ENCODE measurements around the gene CYP2C18.
"Not testable (repeated sequence)": the region's sequence is repeated elsewhere in the genome, so short reads cannot be mapped to it uniquely, and the experiment has no call there.

The CYP2C18 gene

DNA sequence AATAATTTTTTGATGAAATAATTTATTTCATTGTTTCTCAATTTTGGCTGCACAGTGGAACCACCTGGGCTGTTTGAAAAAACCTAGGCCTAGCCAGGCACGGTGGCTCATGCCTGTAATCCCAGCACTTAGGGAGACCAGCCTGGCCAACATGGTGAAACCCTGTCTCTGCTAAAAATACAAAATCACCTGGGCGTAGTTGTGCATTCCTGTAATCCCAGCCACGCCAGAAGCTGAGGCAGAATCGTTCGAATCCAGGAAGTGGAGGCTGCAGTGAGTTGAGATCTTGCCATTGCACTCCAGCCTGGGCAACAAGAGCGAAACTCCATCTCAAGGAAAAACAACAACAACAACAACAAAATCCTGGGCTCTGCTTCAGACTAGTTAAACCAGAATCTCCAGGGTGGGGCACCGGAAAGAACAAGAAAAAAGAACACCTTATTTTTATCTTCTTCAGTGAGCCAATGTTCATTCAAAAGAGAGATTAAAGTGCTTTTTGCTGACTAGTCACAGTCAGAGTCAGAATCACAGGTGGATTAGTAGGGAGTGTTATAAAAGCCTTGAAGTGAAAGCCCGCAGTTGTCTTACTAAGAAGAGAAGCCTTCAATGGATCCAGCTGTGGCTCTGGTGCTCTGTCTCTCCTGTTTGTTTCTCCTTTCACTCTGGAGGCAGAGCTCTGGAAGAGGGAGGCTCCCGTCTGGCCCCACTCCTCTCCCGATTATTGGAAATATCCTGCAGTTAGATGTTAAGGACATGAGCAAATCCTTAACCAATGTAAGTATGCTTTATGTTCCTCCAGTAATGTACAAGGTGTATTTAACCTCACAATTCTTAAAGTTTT is at the start of gene CYP2C18:
Gene CYP2C18 (plus strand): TSS at position 516 of the 841 bp plus-strand sequence. CDS start 91 bp downstream, at position 607.
- no peak for DNase-seq

DNA sequence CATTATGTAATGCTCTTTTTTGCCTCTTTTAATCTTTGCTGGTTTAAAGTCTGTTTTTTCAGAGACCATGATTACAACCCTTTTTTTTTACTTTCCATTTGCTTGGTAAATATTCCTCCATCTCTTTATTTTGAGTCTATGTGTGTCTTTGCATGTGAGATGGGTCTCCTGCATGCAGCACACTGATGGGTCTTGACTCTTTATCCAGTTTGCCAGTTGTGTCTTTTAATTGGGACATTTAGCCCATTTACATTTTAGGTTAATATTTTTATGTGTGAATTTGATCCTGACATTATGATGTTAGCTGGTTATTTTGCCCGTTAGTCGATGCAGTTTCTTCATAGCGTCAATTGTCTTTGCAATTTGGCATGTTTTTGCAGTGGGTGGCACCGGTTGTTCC is 45.4 kb upstream of the CYP2C18 start:
- not testable (repeated sequence) for DNase-seq

DNA sequence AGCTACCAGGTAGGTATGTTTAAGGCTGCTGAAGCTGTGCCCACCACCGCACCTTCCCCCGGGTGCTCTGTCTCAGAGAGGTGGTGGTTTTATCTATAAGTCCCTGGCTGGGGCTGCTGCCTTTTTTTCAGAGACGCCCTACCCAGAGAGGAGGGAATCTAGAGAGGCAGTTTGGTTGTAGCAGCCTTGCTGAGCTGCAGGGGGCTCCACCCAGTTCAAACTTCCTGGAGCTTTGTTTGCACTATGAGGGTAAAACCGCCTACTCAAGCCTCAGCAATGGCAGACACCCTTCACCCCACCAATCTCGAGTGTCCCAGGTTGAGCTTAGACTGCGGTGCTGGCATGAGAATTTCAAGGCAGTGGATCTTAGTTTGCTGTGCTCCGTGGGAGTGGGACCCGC is 43.6 kb upstream of the CYP2C18 start:
- DNase-seq: no peak

DNA sequence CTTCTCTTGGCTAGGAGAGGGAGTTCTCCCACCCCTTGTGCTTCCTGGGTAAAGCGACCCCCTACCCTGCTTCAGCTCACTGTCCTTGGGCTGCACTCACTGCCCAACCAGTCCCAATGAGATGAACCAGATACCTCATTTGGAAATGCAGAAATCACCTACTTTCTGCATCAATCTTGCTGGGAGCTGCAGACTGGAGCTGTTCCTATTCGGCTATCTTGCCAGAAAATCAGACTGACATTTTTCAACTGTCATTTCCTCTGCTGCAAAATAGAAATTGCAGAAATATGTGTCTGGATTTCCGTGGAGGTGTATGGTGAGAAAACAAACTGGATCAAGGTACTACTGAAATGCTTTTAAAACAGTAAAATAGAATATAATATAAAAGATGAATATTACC is 43.0 kb upstream of the CYP2C18 start:
- no peak for DNase-seq

DNA sequence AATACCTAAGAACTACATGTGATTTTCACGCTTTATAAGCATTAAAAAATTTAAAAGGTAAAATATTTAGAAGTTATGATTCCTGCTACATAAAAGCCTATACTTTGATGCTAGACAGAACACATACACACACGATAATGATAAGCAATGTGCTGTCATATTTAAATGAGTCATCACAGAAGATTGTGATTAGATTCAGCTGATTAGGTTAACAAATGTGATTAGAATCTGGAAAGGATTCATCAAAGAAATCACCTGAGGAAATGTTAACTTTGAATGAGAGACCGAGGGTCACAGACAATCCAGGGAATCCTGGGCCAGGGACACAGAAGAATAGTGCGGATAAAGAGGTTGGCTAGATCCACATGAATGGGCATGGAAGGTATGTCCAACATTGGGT is 42.0 kb upstream of the CYP2C18 start:
- no peak for DNase-seq

DNA sequence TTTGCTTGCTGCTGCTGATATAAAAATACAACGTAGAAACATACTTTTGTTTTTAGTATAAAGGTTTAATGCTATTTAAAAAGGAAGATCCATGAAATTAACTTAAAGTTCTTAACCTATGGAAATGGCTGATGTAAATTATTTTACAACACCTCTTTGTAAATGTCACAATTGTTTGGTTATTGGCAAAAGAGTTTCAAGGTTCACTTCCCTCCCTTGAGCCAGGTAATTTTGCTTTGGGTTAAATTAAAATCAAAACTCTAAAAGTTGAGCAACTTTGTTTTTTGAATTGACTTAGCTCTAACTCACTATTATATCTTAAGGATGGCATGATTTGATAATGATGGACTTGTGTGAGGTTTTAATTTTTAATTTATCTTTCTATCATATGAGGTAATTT is 39.2 kb upstream of the CYP2C18 start:
- DNase-seq: no peak

DNA sequence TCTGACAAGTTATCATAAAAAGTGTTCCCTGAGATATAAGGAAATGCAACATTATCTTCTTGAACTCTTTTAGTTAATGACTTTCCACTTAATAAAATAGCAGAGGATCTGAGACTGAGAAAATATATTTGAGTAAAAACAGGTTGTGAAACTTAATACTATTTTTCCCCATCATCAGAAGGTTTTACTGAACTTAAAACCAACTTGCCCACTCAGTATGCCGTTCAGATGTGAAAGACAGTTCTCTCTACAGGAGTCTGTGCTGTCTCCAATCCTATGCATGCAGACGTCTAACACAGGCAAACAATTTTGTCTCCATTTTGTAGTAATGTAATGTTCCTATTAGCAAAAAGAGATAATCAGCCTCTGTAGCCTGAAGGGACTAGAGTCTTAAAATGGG is 38.2 kb upstream of the CYP2C18 start:
- DNase-seq: no peak

DNA sequence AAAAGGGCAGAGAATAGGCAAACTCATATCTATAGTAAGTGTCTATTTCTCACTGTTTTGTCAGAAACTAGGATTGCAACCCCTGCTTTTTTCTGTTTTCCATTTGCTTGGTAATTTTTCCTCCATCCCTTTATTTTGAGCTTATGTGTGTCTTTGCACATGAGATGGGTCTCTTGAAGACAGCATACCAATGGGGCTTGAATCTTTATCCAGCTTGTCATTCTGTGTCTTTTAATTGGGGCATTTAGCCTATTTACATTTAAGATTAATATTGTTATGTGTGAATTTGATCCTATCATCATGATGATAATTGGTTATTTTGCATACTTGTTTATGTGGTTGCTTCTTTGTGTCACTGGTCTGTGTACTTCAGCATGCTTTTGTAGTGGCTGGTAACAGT is 28.3 kb upstream of the CYP2C18 start:
- DNase-seq: not testable (repeated sequence)

DNA sequence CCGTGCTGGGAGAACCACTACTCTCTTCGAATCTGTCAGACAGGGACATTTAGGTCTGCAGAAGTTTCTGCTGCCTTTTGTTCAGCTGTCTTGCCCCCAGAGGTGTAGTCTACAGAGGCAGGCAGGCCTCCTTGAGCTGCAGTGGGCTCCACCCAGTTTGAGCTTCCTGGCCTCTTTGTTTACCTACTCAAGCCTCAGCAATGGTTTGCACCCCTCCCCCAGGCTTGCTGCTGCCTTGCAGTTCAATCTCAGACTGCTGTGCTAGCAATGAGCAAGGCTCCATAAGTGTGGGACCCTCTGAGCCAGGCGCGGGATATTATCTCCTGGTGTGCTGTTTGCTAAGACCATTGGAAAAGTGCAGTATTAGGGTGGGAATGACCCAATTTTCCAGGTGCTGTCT is 20.5 kb upstream of the CYP2C18 start:
- not testable (repeated sequence) for DNase-seq

DNA sequence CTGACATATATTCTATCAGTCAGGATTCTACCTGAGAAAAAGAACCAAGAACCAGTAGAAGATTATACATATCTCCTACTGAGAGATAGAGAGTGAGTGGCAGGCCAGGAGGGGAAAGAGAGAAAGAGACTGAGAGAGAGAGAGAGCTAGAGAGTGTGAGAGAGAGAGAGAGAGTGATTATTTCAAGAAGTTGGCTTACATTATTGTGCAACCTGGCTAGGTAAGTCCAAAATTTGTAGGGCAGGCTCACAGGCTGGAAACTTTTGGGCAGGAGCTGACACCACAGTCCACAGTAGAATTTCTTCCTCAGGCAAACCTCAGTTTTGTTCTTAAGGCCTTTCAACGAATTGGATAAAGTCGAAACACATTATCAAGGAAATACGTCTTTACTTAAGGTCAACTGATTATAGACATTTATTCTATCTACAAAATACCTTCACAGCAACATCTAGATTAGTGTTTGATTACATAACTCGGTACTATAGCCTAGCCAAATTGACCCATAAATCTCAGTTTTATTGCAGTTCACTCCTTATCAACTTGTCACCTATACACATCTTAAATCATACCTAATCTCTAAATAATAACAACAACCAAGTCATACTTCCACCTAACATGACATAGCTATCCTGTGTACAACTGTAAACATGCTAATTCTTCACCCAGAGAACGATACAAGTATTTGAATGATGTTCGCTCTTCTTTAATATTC is 17.0 kb upstream of the CYP2C18 start:
- no peak for DNase-seq

DNA sequence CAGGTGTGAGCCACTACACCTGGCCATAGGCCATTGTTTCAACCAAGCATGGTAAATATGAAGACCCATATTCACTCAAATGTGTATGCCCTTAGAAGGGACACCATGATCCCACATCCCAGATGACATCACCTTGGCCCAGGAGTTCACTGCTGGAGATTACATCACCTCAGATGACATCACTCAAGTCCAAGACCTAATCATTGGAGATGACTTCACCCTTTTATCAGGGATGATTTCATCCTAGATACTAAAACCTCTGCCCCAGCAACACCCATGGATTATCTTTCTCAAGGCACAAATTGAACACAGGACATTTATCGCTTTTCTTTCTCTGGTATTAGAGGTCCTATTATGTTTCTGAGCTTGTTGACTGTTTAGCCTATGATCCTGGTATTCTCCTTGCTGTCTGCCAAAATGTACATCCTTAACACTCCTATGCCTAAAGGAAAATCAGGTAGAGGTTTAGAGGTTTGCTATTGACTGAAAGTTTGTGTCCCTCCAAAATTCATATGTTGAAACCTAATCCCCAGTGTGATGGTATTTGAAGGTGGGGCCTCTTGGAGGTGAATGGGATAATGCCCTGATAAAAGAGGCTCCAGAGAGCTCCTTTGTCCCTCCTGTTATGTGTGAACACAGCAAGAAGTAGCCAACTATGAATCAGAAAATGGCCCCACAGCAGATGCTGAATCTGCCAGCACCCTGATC is 9.8 kb upstream of the CYP2C18 start:
- no peak for DNase-seq

DNA sequence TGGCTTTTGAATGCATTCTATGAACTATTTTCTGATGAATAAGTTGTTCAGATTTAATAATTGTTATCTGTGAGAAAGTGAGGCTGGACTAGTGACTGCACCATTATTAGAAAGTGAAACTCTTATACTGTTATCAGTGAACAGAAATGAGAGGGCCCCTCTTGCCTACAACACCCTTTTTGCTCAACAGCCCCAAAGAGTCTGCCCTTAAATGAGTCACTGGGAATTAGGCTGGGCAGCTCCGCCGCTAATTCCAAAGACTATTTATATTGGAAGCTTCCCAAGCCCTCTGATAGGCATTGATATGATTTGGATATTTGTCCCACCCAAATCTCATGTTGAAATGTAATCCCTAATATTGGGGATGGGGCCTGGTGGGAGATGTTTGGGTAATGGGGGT is 7.0 kb upstream of the CYP2C18 start:
- no peak for DNase-seq

DNA sequence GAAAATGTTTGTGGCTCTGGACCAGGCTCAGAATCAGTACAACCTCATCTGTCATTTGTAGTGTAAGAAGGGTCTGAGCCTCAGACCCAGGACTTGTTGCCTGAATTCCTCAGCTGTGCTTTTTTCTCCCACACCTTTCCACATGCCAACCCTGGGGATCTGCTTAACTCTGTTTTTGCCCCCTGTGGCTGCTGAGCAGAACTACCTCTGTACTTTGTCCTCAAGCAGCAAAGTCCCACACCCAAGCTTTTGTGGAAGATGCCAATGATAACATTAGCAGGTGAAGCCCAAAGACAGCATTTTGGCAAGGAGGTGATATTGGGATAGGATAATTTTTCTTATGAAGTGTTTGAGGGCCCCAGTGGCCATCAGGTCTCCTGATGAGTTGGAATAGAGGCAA is 5.8 kb upstream of the CYP2C18 start:
- no peak for DNase-seq

DNA sequence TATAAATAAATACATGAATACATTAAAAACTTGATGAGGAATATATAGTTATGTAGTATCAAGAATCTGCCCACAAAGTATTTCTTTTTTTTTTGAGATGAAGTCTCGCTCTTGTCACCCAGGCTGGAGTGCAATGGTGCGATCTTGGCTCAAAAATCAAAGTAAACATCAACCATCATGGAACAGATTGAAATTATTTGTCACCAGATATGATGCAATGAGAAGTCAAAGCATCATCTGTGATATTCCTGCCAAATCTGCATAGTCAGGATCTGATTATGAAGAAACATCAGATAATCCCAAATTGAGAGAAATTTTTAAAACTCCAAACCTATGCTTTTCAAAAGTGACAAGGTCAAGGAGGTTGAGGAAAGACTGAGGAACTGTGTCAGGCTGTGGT is 5.1 kb upstream of the CYP2C18 start:
- DNase-seq: no peak

DNA sequence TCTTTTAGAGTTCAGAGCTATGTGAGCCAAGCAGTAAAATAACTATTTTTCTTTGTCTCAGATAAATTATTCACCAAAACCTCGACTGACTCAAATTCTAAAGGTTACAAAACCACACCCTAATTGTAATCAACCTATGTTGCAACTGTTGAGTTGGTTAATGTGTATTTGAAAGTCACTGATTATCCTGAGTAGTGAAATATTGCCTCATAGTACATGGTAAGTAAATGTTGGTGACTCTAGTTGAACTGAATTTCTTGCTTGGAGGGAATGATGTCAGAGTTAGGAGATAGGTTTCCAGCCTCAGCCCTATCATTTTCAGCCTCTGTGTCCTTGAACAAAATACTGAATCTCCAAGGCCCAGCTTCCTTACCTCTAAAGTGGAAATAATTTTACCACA is 3.0 kb upstream of the CYP2C18 start:
- no peak for DNase-seq

DNA sequence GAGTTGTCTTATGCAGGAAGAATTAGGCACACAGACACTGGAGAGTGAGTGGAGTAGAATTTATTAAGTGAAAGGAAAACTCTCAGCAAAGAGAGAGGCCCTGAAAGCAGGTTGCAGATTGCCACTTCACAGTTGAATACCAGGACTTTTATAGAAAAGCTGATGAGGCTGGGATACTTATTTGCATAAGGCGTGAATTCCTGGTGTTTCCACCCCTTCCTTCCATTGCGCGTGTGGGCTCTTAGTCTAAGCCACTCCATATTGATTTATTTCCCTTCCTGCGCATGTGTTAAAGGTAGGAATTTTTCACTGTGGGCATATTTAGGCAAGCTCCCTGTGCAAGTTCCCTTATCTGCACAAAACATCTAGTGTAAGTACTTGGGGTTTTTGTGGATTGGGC is 893 bp upstream of the CYP2C18 start:
- peak in 2 of 3 experiments; percentile 29 to 51 for DNase-seq

DNA sequence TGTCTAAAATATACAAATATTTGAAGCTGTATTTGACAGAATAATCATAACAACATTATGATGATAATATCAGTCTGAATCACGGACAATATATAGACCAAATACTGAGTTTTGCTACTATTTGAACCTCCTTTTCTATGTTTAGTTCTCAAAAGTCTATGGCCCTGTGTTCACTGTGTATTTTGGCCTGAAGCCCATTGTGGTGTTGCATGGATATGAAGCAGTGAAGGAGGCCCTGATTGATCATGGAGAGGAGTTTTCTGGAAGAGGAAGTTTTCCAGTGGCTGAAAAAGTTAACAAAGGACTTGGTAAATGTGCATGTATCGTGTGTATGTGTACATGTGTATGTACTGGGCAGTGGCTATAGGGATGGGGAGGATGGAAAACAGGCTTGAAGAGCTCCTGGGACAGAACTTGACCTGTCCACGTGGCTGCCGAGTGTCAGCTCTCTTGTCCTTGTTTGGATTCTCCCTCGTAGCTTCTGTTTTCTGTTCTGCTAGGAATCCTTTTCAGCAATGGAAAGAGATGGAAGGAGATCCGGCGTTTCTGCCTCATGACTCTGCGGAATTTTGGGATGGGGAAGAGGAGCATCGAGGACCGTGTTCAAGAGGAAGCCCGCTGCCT is 4.2 kb downstream of the CYP2C18 start:
- DNase-seq: no peak

DNA sequence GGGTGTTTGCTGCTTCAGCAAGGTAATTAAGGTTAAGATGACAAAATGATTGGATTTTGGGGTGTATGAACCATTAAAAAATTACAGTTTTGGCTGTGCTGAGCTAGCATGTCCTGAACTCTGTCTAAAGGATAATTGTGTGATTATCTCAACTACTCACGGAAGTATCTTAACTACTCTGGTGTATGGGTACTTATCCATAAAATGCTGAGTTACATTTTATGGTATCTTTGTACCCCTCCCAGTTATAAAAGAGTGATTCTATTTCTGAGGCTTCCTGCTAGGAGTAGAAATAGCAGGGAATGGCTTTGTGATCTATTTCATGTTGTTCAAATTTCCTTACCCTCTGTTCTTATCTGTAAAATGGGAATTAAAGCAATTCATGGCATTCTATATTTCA is 22.6 kb downstream of the CYP2C18 start:
- no peak for DNase-seq

DNA sequence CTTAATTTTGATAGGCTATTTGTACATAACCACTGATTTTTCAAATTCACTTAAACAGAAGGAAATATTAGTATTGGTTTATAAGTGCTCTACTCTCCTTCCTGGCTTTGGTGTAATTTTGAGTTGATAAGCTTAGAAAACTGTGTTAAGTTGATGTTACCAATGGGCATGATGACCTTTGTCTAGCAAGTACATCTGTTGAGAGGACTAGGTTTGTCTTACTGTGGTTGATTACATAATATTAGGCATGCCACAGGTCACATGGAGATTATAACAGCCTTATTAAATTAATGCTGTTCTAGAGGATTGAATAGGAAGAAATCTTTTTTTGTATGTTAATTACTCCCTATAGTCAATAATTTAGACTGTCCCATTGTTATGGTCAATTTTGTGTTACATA is 27.0 kb downstream of the CYP2C18 start:
- DNase-seq: no peak

DNA sequence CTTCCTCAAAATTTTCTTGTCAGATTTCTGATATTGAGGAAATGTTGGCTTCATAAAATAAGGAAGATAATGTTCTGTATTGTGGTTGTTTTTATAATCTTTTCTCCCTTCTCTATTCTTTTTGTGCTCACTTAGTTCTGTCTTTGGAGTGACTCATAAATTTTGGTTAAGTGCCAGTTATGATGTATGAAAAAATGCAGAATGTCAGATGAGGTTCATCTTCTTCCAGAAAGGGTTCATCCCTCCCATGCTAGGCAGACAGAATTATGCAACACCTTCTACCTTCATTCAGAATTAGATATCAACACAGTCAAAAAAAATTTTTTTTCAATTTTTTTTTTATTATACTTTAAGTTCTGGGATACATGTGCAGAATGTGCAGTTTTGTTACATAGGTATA is 42.3 kb downstream of the CYP2C18 start:
- DNase-seq: no peak

DNA sequence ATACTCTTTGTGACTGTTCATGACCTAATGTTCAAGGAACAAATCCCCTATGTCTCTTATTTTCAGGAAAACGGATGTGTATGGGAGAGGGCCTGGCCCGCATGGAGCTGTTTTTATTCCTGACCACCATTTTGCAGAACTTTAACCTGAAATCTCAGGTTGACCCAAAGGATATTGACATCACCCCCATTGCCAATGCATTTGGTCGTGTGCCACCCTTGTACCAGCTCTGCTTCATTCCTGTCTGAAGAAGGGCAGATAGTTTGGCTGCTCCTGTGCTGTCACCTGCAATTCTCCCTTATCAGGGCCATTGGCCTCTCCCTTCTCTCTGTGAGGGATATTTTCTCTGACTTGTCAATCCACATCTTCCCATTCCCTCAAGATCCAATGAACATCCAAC is 51.7 kb downstream of the CYP2C18 start:
- DNase-seq: no peak

DNA sequence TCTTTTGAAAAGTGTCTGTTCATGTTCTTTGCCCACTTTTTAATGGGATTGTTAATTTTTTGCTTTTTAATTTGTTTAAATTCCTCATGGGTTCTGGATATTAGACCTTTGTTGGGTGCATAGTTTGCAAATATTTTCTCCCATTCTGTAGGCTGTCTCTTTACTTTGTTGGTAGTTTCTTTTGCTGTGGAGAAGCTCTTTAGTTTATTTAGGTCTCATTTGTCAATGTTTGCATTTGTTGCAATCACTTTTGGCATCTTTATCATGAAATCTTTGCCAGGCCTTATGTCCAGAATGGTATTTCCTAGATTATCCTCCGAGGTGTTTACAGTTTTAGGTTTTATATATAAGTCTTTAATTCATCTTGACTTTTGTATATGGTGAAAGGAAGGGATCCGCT is 55.1 kb downstream of the CYP2C18 start:
- DNase-seq: no peak

DNA sequence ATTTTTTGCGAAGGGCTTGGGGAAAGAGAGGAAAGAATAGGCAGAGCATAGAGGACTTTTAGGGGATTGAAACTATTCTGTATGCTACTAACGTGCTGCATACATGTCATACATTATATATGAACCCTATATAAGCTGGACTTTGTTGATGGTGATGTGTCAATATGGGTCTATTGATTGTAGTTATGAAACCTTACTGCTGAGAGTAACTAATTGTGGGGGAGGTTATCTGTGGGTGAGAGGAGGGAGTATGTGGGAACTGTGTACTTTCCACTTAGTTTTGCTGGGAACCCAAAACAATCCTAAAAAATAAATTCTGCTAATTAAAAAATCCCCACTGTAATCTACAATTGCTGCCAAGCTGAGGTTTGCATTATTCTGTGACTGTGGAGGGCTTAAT is 63.6 kb downstream of the CYP2C18 start:
- no peak for DNase-seq

Measured in NCI-H1417 (cell line).